Karpas-422 (cell line): ENCODE data around the gene HIF1A. TPM values are rescaled to one million over a fixed set of nuclear protein-coding genes. Genes with fewer than 3 reads are reported as not detected.

ENCODE experiments used
- total RNA-seq: library from RNA; depleted of rRNA; stranded (reverse); fragments of >200 nt; shearing (Covaris generic); gene quantifications from 2 replicates; pipeline ENCODE4 v1.2.3, GENCODE V29; 2014; ENCODE audit warnings: low replicate concordance; rRNA removed

HIF1A gene
- total RNA-seq, 1 experiment from 2014 or later, result 233 TPM

Other genes with a start within 250 kb of the HIF1A start
- 32.7 and 33.4 TPM in 2 replicates for gene SNAPC1, start 66.9 kb downstream of the HIF1A start, total RNA-seq
- gene SYT16, start 117.2 kb downstream of the HIF1A start, total RNA-seq, result 3.4 and 4.8 TPM in 2 replicates